SK-N-SH (cell line): ENCODE measurements around the gene OR5AN1. TPM values are rescaled to one million over a fixed set of nuclear protein-coding genes. Genes with fewer than 3 reads are reported as not detected.

Experiments used
- CTCF ChIA-PET: fragments of 300-600, 350-600 bp; formaldehyde crosslinking; extraction: SDS; loops from one replicate; lab custom pipeline; 2021; lab: Yijun Ruan, JAX
- POLR2A ChIA-PET: fragments of 350-600 bp; sonication (Branson Sonifier 250); formaldehyde crosslinking; extraction: SDS; loops from one replicate; lab custom pipeline; 2020; ENCODE audit warnings: antibody characterized with exemption, inconsistent platforms; lab: Yijun Ruan, JAX
- DNase-seq: peaks from one replicate; pipeline ENCODE4 v3.0.0; 2012
- H2AFZ ChIP-seq: fragments of 200-600 bp; sonication (generic); 2 replicates; pipeline ENCODE4 v1.8.1; 2016; ENCODE audit warnings: antibody characterized with exemption, mild to moderate bottlenecking, low read depth
- H3F3A ChIP-seq: fragments of 200-600 bp; sonication (generic); replicated peaks from 2 replicates; pipeline ENCODE3; 2016; ENCODE audit warnings: antibody characterized with exemption, mild to moderate bottlenecking; ENCODE audit not compliant: insufficient read depth
- H3K27ac ChIP-seq, 2 experiments: fragments of 200-500 bp in 1 of 2; fragments of 200-600 bp in 1 of 2; sonication (Bioruptor generic) in 1 of 2; sonication (generic), shearing (Covaris generic) in 1 of 2; 2 replicates each; pipeline versions ENCODE4 v1.5.1 to v1.6.1; 2014 to 2016; ENCODE audit warnings: low read depth in 2 of 2, inconsistent platforms in 1 of 2, low read length in 1 of 2, mild to moderate bottlenecking in 1 of 2, mixed read lengths in 1 of 2
- H3K27me3 ChIP-seq: fragments of 200-600 bp; sonication (generic), shearing (Covaris generic); 2 replicates; pipeline ENCODE4 v1.6.1; 2016; ENCODE audit warnings: mixed run types; ENCODE audit not compliant: insufficient read depth
- H3K36me3 ChIP-seq, 2 experiments: fragments of 200-500 bp in 1 of 2; fragments of 200-600 bp in 1 of 2; sonication (Bioruptor generic) in 1 of 2; sonication (generic) in 1 of 2; replicated peaks in 1 of 2; 2 replicates each; pipeline versions ENCODE3 to v1.5.1; 2014 to 2016; ENCODE audit warnings: low read length in 1 of 2, mild to moderate bottlenecking in 1 of 2; ENCODE audit not compliant: insufficient read depth in 2 of 2, control insufficient read depth in 1 of 2
- H3K4me1 ChIP-seq, 2 experiments: fragments of 200-500 bp in 1 of 2; fragments of 200-600 bp in 1 of 2; sonication (Bioruptor generic) in 1 of 2; sonication (generic), shearing (Covaris generic) in 1 of 2; 2 replicates each; pipeline versions ENCODE4 v1.5.1 to v1.6.1; 2014 to 2016; ENCODE audit warnings: low read depth in 1 of 2, low read length in 1 of 2, mixed run types in 1 of 2; ENCODE audit not compliant: insufficient read depth in 2 of 2, control insufficient read depth in 1 of 2
- H3K4me2 ChIP-seq: fragments of 200-600 bp; sonication (generic), shearing (Covaris generic); 2 replicates; pipeline ENCODE4 v1.6.1; 2017; ENCODE audit warnings: mixed run types
- H3K4me3 ChIP-seq, 2 experiments: fragments of 200-500 bp in 1 of 2; fragments of 200-600 bp in 1 of 2; sonication (Bioruptor generic) in 1 of 2; sonication (generic), shearing (Covaris generic) in 1 of 2; 2 replicates each; pipeline versions ENCODE4 v1.5.1 to v1.8.1; 2014 to 2016; ENCODE audit warnings: low read depth in 2 of 2, inconsistent platforms in 1 of 2, low read length in 1 of 2, mild to moderate bottlenecking in 1 of 2, mixed read lengths in 1 of 2, moderate library complexity in 1 of 2
- H3K79me2 ChIP-seq: fragments of 200-600 bp; sonication (generic); 2 replicates; pipeline ENCODE4 v1.8.1; 2017; ENCODE audit warnings: mild to moderate bottlenecking; ENCODE audit not compliant: insufficient read depth
- H3K9ac ChIP-seq: fragments of 200-600 bp; sonication (generic); 2 replicates; pipeline ENCODE4 v1.6.1; 2017; ENCODE audit warnings: mixed run types
- H3K9me2 ChIP-seq: fragments of 200-600 bp; sonication (generic); 2 replicates; pipeline ENCODE4 v1.6.1; 2017; ENCODE audit warnings: mixed run types
- H3K9me3 ChIP-seq: fragments of 200-600 bp; sonication (generic); 2 replicates; pipeline ENCODE4 v1.6.1; 2017; ENCODE audit warnings: mixed run types, mild to moderate bottlenecking, moderate library complexity
- H4K20me1 ChIP-seq: fragments of 200-600 bp; sonication (generic); 2 replicates; pipeline ENCODE4 v1.6.1; 2017; ENCODE audit warnings: mild to moderate bottlenecking, mixed run types; ENCODE audit not compliant: insufficient read depth
- CTCF ChIP-seq: fragments of 200-600 bp; sonication (generic); IDR thresholded peaks from 2 replicates; pipeline ENCODE4 v1.6.1; 2017; ENCODE audit warnings: antibody characterized with exemption, mild to moderate bottlenecking, moderate library complexity
- EZH2phosphoT487 ChIP-seq: fragments of 200-600 bp; sonication (generic); IDR thresholded peaks from 2 replicates; pipeline ENCODE4 v1.6.1; 2017; ENCODE audit warnings: low read depth, mixed run types, mild to moderate bottlenecking, antibody characterized with exemption, moderate library complexity, borderline replicate concordance
- MEF2A ChIP-seq: IDR thresholded peaks from 2 replicates; pipeline ENCODE4 v1.4.0; 2012; ENCODE audit warnings: low read depth, borderline replicate concordance
- MXI1 ChIP-seq: IDR thresholded peaks from 2 replicates; pipeline ENCODE4 v1.6.1; 2012; ENCODE audit warnings: mild to moderate bottlenecking, low read depth, low read length, improper control_type of control experiment
- NFIC ChIP-seq: IDR thresholded peaks from 2 replicates; pipeline ENCODE4 v1.4.0; 2012; ENCODE audit warnings: borderline replicate concordance
- PBX3 ChIP-seq: IDR thresholded peaks from 2 replicates; pipeline ENCODE4; 2012
- RFX5 ChIP-seq: IDR thresholded peaks from 2 replicates; pipeline ENCODE4 v1.6.1; 2012; ENCODE audit warnings: mild to moderate bottlenecking, improper control_type of control experiment, low read length
- SIN3A ChIP-seq: IDR thresholded peaks from 2 replicates; pipeline ENCODE4 v1.6.1; 2012; ENCODE audit warnings: low read depth, mild to moderate bottlenecking, low read length, moderate library complexity, borderline replicate concordance
- SMC3 ChIP-seq: IDR thresholded peaks from 2 replicates; pipeline ENCODE4 v1.6.1; 2012; ENCODE audit warnings: low read depth, low read length, improper control_type of control experiment
- TAF1 ChIP-seq: IDR thresholded peaks from 2 replicates; pipeline ENCODE4 v1.6.1; 2012; ENCODE audit warnings: low read depth, mild to moderate bottlenecking, low read length, moderate library complexity, borderline replicate concordance
- TCF12 ChIP-seq: IDR thresholded peaks from 2 replicates; pipeline ENCODE4 v1.4.0; 2012
- TEAD4 ChIP-seq: IDR thresholded peaks from 2 replicates; pipeline ENCODE4 v1.4.0; 2012; ENCODE audit warnings: mild to moderate bottlenecking, borderline replicate concordance; ENCODE audit not compliant: insufficient read depth
- WGBS: methylation state at CpG from one replicate; pipeline ENCODE4 v1.1.6; 2017; ENCODE audit warnings: low lambda C conversion rate; 5-methylcytosine and 5-hydroxymethylcytosine counted together
- polyA plus RNA-seq, 3 experiments: library from polyadenylated mRNA; depleted of rRNA; stranded (reverse); fragments of >200 nt; gene quantifications; 2 replicates each; pipeline ENCODE4 v1.2.3, GENCODE V29; 2012
- TF ChIP-seq, protein P1 (sequence below): fragments of 150-350 bp; IDR thresholded peaks from 2 replicates; pipeline ENCODE4 v1.6.1; 2016; ENCODE audit warnings: mild to moderate bottlenecking, low read depth, low read length
- TF ChIP-seq, protein P2 (sequence below): fragments of 150-350 bp; IDR thresholded peaks from 2 replicates; pipeline ENCODE4 v1.6.1; 2017; ENCODE audit warnings: antibody characterized with exemption, low read length, low read depth, borderline replicate concordance

The OR5AN1 gene
- polyA plus RNA-seq, 1 of the 3 experiments (the other 2 are of a cell fraction), result not detected

DNA sequence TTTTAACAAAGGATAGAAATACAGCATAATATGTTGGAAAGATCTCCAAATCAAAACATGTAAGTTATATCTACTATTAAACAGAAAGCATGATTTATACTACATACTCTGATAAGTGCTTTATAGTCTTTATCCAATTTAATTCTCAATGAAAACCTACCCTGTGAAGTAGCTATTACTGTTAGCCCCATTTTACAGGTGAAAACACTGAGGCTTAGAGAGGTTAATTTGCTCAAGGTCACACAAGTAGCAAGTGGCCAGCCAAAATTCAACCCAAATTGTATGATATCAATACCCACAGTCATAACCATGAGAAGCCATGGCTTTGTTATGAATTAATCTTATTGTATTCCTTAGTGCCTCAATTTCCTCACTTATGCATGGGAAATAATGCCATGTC, 675 bp upstream of the OR5AN1 start:
- no peak for DNase-seq
- Histone ChIP-seq H3K36me3 (no peaks in the 10 kb centered on the region), H3K9me2 (no peaks in the 10 kb centered on the region), H3K4me3 (no peak overlapping the region), H3K9ac (no peak overlapping the region), H4K20me1 (no peaks in the 10 kb centered on the region), H3K79me2 (no peaks in the 10 kb centered on the region), H3K27me3 (no peaks in the 10 kb centered on the region), H3K9me3 (no peaks in the 10 kb centered on the region), H3K4me2 (no peak overlapping the region), H3K4me1 (no peaks in the 10 kb centered on the region), H3F3A (no peaks in the 10 kb centered on the region), H2AFZ (no peak overlapping the region), H3K27ac (no peak overlapping the region)
- TF ChIP-seq MXI1, result no peak
- TF ChIP-seq RFX5, result no peak
- TF ChIP-seq PBX3, result no peak
- POLR2A ChIA-PET, result no interaction called here
- CTCF ChIA-PET, result no interaction called here

DNA sequence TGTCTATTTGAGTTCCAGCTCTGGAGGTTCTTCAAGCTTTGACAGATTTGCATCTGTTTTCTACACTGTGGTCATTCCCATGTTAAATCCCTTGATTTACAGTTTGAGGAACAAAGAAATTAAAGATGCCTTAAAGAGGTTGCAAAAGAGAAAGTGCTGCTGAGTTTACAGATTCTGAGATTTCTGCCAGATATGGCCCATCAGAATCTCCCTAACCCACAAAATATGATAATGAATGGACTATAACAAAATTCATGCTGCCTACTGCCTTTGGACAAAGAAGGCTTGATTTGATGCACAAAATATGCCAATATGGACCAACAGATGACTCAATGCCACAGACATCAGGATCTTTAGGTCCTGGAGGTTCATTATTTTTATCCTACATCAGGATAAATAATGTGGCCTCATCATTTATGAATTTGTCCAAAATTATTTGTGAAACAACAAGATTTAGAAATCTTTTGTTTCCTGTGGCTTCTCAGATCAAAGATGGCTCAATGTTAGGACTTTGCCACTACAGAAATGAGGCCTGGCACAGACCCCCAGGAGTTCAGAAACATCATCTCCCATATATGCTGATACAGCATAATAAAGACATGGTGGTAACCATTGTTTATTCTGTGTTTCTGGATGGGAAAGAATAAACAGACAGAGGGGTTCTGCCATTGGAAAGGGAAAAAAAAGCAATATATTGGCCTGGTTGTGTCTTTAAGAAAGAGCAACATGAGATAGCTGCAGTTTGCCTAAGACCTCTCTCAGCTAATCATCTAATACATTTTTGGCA, 6.7 kb downstream of the OR5AN1 start:
- POLR2A ChIA-PET, result no interaction called here

GRCh38 chr11:59368238-59369022, 9.7 kb downstream of the OR5AN1 start:
- 0% methylated on average over 8 of the region's 8 CpGs for WGBS
- Histone ChIP-seq H3F3A (no peaks in the 10 kb centered on the region), H3K27ac (no peak overlapping the region), H3K4me1 (no peaks in the 10 kb centered on the region), H3K27me3 (no peaks in the 10 kb centered on the region), H3K4me3 (no peak overlapping the region), H3K79me2 (no peaks in the 10 kb centered on the region), H3K4me2 (no peak overlapping the region), H3K9ac (no peak overlapping the region), H3K9me2 (no peaks in the 10 kb centered on the region), H2AFZ (no peak overlapping the region), H3K36me3 (no peaks in the 10 kb centered on the region), H4K20me1 (no peaks in the 10 kb centered on the region), H3K9me3 (no peaks in the 10 kb centered on the region)
- no peak for DNase-seq
- ChIA-PET CTCF (no interaction called here), POLR2A (interaction anchor here (0.6 kb wide), 1 partner anchor 1126 kb away, joined by 3 read pairs; no protein-coding TSS in a partner anchor)
- TF ChIP-seq, protein P1, sequence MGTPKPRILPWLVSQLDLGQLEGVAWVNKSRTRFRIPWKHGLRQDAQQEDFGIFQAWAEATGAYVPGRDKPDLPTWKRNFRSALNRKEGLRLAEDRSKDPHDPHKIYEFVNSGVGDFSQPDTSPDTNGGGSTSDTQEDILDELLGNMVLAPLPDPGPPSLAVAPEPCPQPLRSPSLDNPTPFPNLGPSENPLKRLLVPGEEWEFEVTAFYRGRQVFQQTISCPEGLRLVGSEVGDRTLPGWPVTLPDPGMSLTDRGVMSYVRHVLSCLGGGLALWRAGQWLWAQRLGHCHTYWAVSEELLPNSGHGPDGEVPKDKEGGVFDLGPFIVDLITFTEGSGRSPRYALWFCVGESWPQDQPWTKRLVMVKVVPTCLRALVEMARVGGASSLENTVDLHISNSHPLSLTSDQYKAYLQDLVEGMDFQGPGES, result no peak
- TF ChIP-seq, protein P2, sequence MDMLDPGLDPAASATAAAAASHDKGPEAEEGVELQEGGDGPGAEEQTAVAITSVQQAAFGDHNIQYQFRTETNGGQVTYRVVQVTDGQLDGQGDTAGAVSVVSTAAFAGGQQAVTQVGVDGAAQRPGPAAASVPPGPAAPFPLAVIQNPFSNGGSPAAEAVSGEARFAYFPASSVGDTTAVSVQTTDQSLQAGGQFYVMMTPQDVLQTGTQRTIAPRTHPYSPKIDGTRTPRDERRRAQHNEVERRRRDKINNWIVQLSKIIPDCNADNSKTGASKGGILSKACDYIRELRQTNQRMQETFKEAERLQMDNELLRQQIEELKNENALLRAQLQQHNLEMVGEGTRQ, result no peak
- no peak for TF ChIP-seq MEF2A
- no peak for TF ChIP-seq PBX3
- TF ChIP-seq TEAD4, result no peak
- no peak for TF ChIP-seq NFIC
- TF ChIP-seq TAF1, result no peak
- no peak for TF ChIP-seq SMC3
- no peak for TF ChIP-seq CTCF
- no peak for TF ChIP-seq SIN3A

More for the DNA sequence above, 6.7 kb downstream of the OR5AN1 start:
- Histone ChIP-seq H3K9ac (no peak overlapping the region), H3K27me3 (no peaks in the 10 kb centered on the region), H3K4me1 (no peaks in the 10 kb centered on the region), H3K4me3 (no peak overlapping the region), H3F3A (no peaks in the 10 kb centered on the region), H4K20me1 (no peaks in the 10 kb centered on the region), H3K4me2 (no peak overlapping the region), H2AFZ (no peak overlapping the region), H3K36me3 (no peaks in the 10 kb centered on the region), H3K79me2 (no peaks in the 10 kb centered on the region), H3K9me2 (no peaks in the 10 kb centered on the region), H3K27ac (no peak overlapping the region), H3K9me3 (no peaks in the 10 kb centered on the region)
- no peak for DNase-seq
- CTCF ChIA-PET, result no interaction called here
- no peak for TF ChIP-seq TCF12
- no peak for TF ChIP-seq EZH2phosphoT487
